Mammary epithelial cell (primary cell): ENCODE measurements around the gene DDX56.

Experiments used
- EZH2 ChIP-seq: IDR thresholded peaks from 2 replicates; pipeline ENCODE4 v1.6.1; 2012; ENCODE audit warnings: low read length, inconsistent platforms, borderline replicate concordance
- TF ChIP-seq, protein P1 (sequence below), 2 donors: IDR thresholded peaks in 1 of 2; conservative IDR thresholded peaks in 1 of 2; 2 replicates each; pipeline ENCODE4 v1.5.1; 2011 to 2012; ENCODE audit warnings: inconsistent platforms in 2 of 2, low read length in 2 of 2, mild to moderate bottlenecking in 2 of 2, control low read depth in 1 of 2, low read depth in 1 of 2; ENCODE audit not compliant: insufficient read depth in 1 of 2; ENCODE audit errors: extremely low read depth in 1 of 2

- TF ChIP-seq, protein P1, sequence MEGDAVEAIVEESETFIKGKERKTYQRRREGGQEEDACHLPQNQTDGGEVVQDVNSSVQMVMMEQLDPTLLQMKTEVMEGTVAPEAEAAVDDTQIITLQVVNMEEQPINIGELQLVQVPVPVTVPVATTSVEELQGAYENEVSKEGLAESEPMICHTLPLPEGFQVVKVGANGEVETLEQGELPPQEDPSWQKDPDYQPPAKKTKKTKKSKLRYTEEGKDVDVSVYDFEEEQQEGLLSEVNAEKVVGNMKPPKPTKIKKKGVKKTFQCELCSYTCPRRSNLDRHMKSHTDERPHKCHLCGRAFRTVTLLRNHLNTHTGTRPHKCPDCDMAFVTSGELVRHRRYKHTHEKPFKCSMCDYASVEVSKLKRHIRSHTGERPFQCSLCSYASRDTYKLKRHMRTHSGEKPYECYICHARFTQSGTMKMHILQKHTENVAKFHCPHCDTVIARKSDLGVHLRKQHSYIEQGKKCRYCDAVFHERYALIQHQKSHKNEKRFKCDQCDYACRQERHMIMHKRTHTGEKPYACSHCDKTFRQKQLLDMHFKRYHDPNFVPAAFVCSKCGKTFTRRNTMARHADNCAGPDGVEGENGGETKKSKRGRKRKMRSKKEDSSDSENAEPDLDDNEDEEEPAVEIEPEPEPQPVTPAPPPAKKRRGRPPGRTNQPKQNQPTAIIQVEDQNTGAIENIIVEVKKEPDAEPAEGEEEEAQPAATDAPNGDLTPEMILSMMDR (conservative IDR thresholded peaks at IDR 0.05 in 1 of 2, IDR thresholded peaks at IDR 0.05 in 1 of 2; ENCODE audit: extremely low read depth in 1 of 2, insufficient read depth in 1 of 2, low read depth in 1 of 2, low read length in 2 of 2), result no peak
- no peak for TF ChIP-seq EZH2
Observed at GRCh38 chr7:44617225-44617890, 43.6 kb upstream of the DDX56 start.
